Measurements from ENCODE around the gene EIF5AL1. TPM values are rescaled to one million over a fixed set of nuclear protein-coding genes. Genes with fewer than 3 reads are reported as not detected.

EIF5AL1 gene
- total RNA-seq (2022; extraction: Qiagen RNA extraction; ENCODE audit: low read depth), result 2.3 to 5.1 TPM (median 2.8 TPM) in 5 replicates

DNA sequence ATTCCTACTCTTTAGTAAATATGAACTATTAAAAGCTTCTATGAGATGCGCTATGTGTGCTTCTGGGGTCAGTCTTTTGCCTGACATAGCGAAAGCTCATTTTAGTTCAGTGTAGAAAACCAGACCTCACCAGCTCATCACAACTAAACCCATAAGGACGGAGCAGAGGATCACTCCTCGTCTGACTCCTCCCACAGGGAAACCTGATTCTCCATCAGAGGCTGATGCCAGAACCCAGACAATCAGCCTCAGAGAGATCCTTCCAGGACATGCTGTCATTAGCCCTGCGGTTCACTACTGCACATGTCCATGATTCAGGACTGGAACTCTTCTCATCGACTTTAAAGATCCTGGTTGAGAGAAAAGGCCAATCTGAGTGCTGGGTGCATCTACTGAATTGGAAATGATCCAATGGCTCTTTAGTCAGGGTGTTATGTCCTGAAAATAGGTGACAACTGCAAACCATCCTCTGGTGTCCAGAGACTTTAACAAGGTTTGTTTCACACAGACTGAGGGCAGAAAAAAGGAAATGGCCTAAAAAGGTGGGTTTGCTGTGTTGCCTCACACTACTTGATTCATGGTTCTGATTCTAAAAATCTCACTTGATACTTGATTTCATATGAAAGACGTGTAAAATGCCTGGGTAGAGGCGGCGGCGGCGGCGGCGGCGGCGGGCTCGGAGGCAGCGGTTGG, at the start of gene EIF5AL1:
EIF5AL1 (plus strand) TSS at position 643 of the 693 bp plus-strand sequence. CDS start 117 bp downstream, outside the sequence.

DNA sequence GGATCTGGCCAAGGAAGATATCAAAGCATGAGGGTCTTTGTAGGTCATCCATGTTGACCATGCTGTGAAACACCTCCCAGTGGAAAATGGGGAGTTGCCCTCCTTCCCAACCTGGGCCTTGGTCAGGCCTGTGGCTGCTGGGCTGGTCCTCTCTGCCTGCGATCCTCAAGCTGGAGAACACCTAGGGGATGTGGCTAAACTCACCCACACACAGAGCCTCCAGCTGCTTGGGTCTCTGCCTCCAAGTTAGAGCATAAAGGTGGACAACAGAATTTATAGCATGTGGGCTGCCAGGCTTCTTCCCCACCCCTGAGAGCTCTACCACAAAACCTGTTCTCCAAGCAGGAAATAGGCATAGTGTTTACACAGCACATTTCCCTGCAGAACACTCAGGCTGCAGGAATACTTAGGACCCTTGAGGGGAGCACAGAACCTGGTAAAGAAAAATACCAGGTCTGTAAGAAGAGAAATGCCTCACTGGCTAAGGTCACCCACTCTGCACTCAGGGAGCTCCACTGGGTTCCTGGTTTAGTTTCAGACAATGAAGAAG, 47.9 kb downstream of the EIF5AL1 start, which contains the start of gene SFTPA2:
SFTPA2 (minus strand) TSS at position 248 of the 550 bp plus-strand sequence. CDS start 924 bp downstream, outside the sequence.

Other genes starting within 250 kb of the EIF5AL1 start
- gene PPIF, start 165.1 kb upstream of the EIF5AL1 start, total RNA-seq (2022; extraction: Qiagen RNA extraction; ENCODE audit: low read depth), result 158 to 244 TPM (median 175 TPM) in 5 replicates
- gene ZCCHC24, start 66.9 kb upstream of the EIF5AL1 start, total RNA-seq (2022; extraction: Qiagen RNA extraction; ENCODE audit: low read depth), result 3.5 to 5.7 TPM (median 5.1 TPM) in 5 replicates
- not detected in 5 replicates for gene SFTPA2, start 47.9 kb downstream of the EIF5AL1 start, total RNA-seq (2022; extraction: Qiagen RNA extraction; ENCODE audit: low read depth)
- not detected in 5 replicates for gene SFTPA1, start 98.4 kb downstream of the EIF5AL1 start, total RNA-seq (2022; extraction: Qiagen RNA extraction; ENCODE audit: low read depth)
- 0.22 to 0.50 TPM (median 0.31 TPM) in 5 replicates for gene NUTM2B, start 190.7 kb downstream of the EIF5AL1 start, total RNA-seq (2022; extraction: Qiagen RNA extraction; ENCODE audit: low read depth)